LNCAP (cell line): Measurements from ENCODE around the gene TNFSF9.

Experiments
- CTCF ChIP-seq: fragments of 450-650 bp; IDR thresholded peaks from 2 replicates; pipeline ENCODE4 v1.5.1; 2017; ENCODE audit warnings: mild to moderate bottlenecking

Gene TNFSF9

DNA sequence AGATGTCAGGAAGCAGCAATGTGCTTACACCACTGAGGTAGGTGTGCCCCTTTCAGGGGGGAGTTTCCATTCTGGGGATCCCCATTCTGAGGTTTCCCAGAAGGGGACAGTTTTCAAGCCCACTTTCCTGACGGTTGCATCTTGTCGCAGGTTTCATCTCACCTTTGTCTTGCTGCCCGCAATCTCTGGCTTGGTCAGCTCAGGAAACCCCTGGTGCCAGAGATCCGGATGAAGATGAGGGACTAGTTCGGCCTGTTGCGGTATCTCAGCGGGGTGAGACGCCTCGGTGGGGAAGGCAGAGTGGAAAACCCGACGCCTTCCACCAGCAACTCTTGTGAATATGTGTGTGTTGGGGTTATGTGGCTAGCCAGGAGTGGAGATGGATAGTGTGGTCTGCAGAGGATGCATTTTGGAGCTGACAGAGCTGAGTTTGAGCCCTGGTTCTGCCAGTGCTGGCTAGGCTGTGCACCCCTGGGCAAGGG, 13.1 kb downstream of the TNFSF9 start:
- no peak for TF ChIP-seq CTCF

- TF ChIP-seq CTCF = no peak
These were observed 20.3 kb downstream of the TNFSF9 start for GRCh38 chr19:6551091-6551490.

- TF ChIP-seq CTCF = no peak
These were observed 21.0 kb downstream of the TNFSF9 start for GRCh38 chr19:6551607-6552450.

GRCh38 chr19:6556043-6556449, 25.2 kb downstream of the TNFSF9 start:
- no peak for TF ChIP-seq CTCF

GRCh38 chr19:6556480-6557195, 25.8 kb downstream of the TNFSF9 start:
- TF ChIP-seq CTCF = no peak

DNA sequence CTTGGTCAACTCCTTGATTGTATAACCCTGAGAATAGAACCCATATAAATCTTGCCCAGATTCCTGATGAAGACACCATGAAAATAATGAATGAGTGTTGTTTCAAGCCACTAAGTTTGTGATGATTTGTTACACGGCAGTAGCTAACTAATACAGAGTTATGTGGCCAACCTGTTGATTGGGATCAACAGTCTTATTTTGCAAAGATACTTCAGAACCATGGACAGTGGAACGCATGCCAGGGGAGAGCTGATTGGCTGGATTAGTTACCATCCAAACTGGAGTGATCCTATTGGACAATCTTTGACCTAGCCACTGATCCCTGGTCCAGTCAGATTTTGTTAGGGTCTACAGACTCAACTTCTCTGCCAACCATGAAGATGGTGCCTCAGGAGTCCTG, 33.6 kb downstream of the TNFSF9 start:
- TF ChIP-seq CTCF = no peak

- TF ChIP-seq CTCF = no peak
These were observed 37.2 kb downstream of the TNFSF9 start for GRCh38 chr19:6568010-6568526.
